ENCODE results near the gene SNX22. TPM values are rescaled to one million over a fixed set of nuclear protein-coding genes. Genes with fewer than 3 reads are reported as not detected.

SNX22 gene
- total RNA-seq, 2 experiments from 2014 or later = 0.47 to 0.58 TPM

DNA sequence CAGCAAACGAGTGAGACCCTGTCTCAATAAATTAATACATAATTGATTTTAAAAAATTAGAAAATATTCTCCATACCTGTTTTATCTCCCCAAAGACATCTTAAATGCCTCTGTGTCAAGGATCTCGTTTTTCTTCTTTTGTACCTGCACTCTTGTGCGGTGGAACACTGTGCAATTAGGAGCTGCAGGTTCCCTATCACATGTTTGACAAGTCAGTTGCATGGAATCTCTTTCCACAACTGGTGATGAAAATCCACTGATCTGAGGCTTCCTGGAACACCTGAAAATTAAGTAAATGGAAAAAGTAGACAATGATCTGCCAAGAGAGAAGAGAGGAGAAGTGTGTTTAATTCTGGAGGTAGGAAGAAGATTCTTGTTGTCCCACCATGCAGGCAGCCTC is 3.0 kb upstream of the SNX22 start:
- ChIA-PET CTCF (interaction anchor here (0.7 to 1.2 kb wide), 4 partner anchors 39 to 80 kb away, joined by 3 to 4 read pairs (median 3); partner anchors contain the start of gene CIAO2A), POLR2A (interaction anchor here (0.9 kb wide), 1 partner anchor 14 kb away, joined by 3 read pairs; the partner anchor contains the start of gene PPIB)
- Mint-ChIP-seq H3K9me3 (ENCODE audit: insufficient read depth) (no peaks in the 10 kb centered on the region), H3K27ac (no peak overlapping the region), H3K36me3 (ENCODE audit: low read depth) (peaks cover 4% of the 10 kb centered on the region), H3K27me3 (ENCODE audit: low read depth) (peaks cover 1% of the 10 kb centered on the region), H3K4me1 (ENCODE audit: low read depth) (peaks cover 31% of the 10 kb centered on the region), H3K4me3 (no peak overlapping the region)
- DNase-seq = no peak
- ATAC-seq = no peak

DNA sequence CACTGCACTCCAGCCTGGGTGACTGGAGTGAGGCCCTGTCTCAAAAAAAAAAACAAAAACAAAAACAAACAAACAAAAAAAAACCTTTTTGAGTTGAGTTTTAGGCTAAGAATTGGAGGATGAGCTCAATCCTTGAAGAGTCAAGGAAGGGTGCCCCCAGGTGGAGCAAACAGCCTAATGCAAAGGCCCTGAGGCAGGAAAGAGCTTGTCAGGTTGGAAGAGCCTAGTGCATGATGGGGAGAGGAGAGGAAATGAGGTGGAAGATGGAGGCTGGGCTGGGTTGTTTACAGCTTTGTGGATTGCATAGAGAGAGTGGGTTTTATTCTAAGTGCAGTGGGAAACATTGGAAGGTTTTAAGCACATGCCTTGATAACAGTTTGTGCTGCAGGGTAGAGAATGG is 2.1 kb upstream of the SNX22 start:
- Mint-ChIP-seq H3K4me3 (no peak overlapping the region), H3K27ac (peak overlapping the region; percentile 39), H3K36me3 (ENCODE audit: low read depth) (peaks cover 7% of the 10 kb centered on the region), H3K27me3 (ENCODE audit: low read depth) (peaks cover 1% of the 10 kb centered on the region), H3K9me3 (ENCODE audit: insufficient read depth) (no peaks in the 10 kb centered on the region), H3K4me1 (ENCODE audit: low read depth) (peaks cover 33% of the 10 kb centered on the region)
- POLR2A ChIA-PET = interaction anchor here (2.1 kb wide), 1 partner anchor 13 kb away, joined by 9 read pairs; the partner anchor contains the start of gene PPIB
- DNase-seq (peak; percentile 55), ATAC-seq (no peak)
- CTCF ChIA-PET = interaction anchor here (0.8 to 6.1 kb wide), 11 partner anchors 9 to 81 kb away, joined by 3 to 66 read pairs (median 3); partner anchors contain the start of genes CIAO2A, PPIB and SNX1

DNA sequence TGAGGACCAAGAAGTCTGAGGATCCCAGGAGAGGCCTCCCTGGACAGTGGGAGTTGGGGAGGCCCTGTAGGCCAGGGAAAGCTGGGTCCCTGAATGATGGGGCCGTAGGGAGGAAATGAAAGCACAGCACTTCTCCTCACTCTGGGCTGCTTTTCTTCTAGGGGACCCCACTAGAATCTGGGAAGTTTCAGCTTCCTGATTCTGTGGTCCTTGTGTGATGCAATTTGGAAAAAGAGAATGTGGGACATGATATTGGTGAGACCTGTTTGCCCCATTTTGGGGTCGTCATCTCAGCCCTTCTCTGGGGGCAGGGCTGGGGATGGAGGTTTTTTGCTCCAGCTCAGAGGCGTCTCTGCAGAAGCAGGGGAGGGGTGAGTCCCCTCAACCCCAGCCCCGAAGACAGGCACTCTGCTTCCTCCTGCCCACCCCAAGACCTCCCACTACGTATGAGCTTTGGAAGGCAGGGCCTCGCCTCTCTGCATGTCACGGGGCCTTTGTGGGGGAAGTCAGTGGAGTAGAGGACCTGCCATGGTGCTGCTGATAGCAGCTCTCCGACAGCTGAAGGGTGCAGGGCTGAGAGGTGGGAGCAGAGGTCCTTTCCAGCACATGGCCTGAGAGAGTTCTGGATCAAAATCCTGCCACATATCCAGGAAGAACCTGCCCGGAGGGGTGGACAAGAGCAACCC is 1.5 kb upstream of the SNX22 start:
- ChIA-PET POLR2A (interaction anchor here (0.5 to 2.1 kb wide), 4 partner anchors 13 to 1461 kb away, joined by 3 to 11 read pairs (median 6); partner anchors contain the start of genes CIAO2A, INTS14 and PPIB), CTCF (interaction anchor here (0.8 to 6.1 kb wide), 10 partner anchors 10 to 82 kb away, joined by 3 to 66 read pairs (median 3); partner anchors contain the start of genes CIAO2A, PPIB and SNX1)
- no peak overlapping the region for H3K27ac Mint-ChIP-seq
- peaks cover 1% of the 10 kb centered on the region for H3K27me3 Mint-ChIP-seq (ENCODE audit: low read depth)
- ATAC-seq = no peak
- H3K9me3 Mint-ChIP-seq (ENCODE audit: insufficient read depth) = no peaks in the 10 kb centered on the region
- DNase-seq = no peak
- peak overlapping the region; percentile 6 for H3K4me3 Mint-ChIP-seq
- H3K4me1 Mint-ChIP-seq (ENCODE audit: low read depth) = peaks cover 33% of the 10 kb centered on the region
- H3K36me3 Mint-ChIP-seq (ENCODE audit: low read depth) = peaks cover 7% of the 10 kb centered on the region

DNA sequence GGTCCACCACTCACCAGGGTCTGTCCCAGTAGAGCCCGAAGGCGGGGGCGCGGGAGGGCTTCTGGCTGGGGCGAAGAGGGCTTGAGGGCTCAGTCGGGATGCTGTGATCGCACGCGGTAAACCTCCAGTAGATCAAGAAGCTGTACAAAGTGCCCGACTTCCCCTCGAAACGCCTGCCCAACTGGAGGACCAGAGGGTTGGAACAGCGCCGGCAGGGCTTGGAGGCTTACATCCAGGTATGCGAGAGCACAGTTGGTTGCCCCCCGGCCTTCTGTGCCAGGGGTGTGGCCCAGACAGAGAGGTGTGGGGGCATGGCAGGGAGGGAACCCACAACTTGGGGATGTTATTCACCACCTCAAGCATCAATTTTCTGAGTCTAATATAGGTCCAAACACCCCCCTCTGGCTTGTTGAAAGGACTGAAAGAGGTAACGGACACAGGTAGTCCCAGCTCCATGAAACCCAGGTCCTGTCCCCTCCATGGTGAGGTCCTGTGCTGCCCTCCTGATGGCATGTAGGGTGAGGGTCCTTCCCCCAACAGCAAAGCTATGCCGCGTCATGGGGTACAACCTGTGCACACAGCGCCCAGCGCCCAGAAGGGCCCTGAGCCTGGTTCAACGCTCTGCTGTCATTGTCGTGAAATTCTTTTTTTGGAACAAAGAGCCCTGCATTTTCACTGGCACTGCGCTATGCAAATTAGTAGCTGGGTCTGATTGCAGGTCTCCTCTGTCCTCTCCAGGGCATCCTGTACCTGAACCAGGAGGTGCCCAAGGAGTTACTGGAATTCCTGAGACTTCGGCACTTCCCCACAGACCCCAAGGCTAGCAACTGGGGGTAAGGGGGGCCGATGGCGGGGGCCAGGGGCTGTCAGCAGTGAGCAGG is 1.2 kb downstream of the SNX22 start:
- POLR2A ChIA-PET = interaction anchor here (0.6 to 3.9 kb wide), 4 partner anchors 8 to 63 kb away, joined by 3 to 29 read pairs (median 4); partner anchors contain the start of genes CIAO2A and PPIB
- DNase-seq = no peak
- CTCF ChIA-PET = interaction anchor here (0.6 to 6.1 kb wide), 34 partner anchors 8 to 685 kb away, joined by 3 to 66 read pairs (median 6); partner anchors contain the start of genes CIAO2A, PPIB and SNX1
- H3K27me3 Mint-ChIP-seq (ENCODE audit: low read depth) = peaks cover 1% of the 10 kb centered on the region
- peaks cover 26% of the 10 kb centered on the region for H3K36me3 Mint-ChIP-seq (ENCODE audit: low read depth)
- peaks cover 33% of the 10 kb centered on the region for H3K4me1 Mint-ChIP-seq (ENCODE audit: low read depth)
- no peak overlapping the region for H3K27ac Mint-ChIP-seq
- peak overlapping the region; percentile 45 for H3K4me3 Mint-ChIP-seq
- no peak for ATAC-seq
- H3K9me3 Mint-ChIP-seq (ENCODE audit: insufficient read depth) = no peaks in the 10 kb centered on the region

DNA sequence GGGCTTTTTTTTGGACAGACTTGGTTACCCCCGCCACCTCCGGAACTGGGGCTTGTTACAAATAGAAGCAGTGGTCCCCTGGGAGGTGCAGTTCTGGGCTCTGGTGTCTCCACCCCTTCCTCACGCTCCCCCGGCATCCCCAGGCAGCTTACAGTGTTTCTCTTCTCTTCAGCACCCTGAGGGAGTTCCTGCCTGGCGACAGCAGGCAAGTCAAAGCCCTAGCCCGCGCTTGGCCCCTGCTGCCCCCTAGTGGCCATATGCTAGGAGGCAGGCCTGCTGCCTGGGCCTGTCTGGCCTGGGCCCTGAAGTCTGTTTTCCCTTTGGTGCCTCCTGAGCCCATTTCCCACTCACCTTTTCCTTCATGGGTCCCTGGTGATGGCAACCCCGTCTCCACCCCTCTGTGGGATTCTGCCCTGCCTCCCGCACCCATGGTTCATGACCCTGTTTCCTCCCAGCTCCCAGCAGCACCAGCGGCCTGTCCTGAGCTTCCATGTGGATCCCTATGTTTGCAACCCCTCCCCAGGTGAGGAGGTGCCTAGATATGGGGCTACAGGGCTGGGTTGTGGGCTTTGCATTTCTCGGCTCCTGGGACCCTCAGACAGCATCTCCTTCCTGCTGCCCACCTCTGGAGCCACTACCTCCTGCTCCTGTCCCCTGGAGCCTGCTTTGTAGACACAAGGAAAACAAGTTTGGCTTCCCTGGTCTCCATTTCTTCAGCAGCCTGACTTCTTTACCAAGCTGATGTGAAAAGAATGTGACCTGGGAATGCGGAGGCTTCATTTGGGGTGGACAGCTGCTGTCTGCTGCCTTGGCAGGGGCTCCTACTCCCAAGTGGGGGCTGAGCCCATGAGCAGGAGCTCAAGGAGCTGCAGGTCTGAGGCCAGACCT is 2.2 kb downstream of the SNX22 start:
- ATAC-seq (peak; percentile 81), DNase-seq (peak; percentile 95)
- Mint-ChIP-seq H3K4me1 (ENCODE audit: low read depth) (peaks cover 39% of the 10 kb centered on the region), H3K27ac (peak overlapping the region; percentile 57), H3K36me3 (ENCODE audit: low read depth) (peaks cover 35% of the 10 kb centered on the region), H3K9me3 (ENCODE audit: insufficient read depth) (no peaks in the 10 kb centered on the region), H3K4me3 (peak overlapping the region; percentile 47), H3K27me3 (ENCODE audit: low read depth) (peaks cover 1% of the 10 kb centered on the region)
- ChIA-PET POLR2A (interaction anchor here (0.6 to 3.9 kb wide), 3 partner anchors 10 to 64 kb away, joined by 3 to 29 read pairs (median 5); partner anchors contain the start of genes CIAO2A and PPIB), CTCF (interaction anchor here (0.6 to 6.1 kb wide), 40 partner anchors 9 to 1030 kb away, joined by 3 to 66 read pairs (median 4); partner anchors contain the start of genes CIAO2A, PPIB, SNX1 and TRIP4)

DNA sequence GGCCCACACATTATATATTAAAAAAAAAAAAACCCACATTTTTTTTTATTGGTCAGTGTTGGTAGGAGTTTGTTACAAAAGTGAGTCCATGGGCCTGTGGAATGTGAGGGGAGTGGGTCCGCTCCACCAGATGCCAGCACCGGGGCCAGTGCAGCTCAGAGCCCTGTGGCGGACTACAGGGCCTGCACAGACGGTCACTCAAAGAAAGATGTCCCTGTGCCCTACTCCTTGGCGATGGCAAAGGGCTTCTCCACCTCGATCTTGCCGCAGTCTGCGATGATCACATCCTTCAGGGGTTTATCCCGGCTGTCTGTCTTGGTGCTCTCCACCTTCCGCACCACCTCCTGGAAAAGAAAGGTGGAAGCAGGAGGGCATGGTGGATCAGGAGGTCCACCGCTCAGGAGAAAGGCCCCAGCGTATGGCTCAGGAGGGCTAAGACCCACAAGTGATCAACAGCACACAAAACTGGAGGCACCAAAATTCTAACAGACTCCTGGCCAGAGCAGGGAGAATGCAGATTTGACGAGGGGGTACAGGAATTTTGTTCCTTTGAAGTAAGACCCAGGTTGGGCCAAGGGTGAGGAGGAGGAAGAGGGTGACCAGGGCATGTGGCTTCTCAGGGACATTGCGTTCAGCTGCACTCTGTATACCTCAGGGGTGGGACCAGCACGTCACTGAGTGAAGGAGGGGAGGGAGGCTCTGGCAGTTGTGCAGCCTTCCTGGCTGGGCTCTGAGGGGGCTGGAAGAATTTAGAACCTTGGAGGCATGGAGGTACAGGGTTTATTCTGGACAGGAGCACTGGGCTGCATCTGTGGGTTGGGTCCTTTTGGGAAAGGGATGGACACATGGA is 4.5 kb downstream of the SNX22 start:
- Mint-ChIP-seq H3K27ac (no peak overlapping the region), H3K27me3 (ENCODE audit: low read depth) (peaks cover 1% of the 10 kb centered on the region), H3K4me3 (no peak overlapping the region), H3K4me1 (ENCODE audit: low read depth) (peaks cover 35% of the 10 kb centered on the region), H3K36me3 (ENCODE audit: low read depth) (peaks cover 49% of the 10 kb centered on the region), H3K9me3 (ENCODE audit: insufficient read depth) (no peaks in the 10 kb centered on the region)
- DNase-seq (no peak), ATAC-seq (no peak)
- POLR2A ChIA-PET = interaction anchor here (0.9 kb wide), 1 partner anchor 9 kb away, joined by 3 read pairs; no protein-coding TSS in a partner anchor
- CTCF ChIA-PET = interaction anchor here (0.7 kb wide), 1 partner anchor 21 kb away, joined by 3 read pairs; no protein-coding TSS in a partner anchor

DNA sequence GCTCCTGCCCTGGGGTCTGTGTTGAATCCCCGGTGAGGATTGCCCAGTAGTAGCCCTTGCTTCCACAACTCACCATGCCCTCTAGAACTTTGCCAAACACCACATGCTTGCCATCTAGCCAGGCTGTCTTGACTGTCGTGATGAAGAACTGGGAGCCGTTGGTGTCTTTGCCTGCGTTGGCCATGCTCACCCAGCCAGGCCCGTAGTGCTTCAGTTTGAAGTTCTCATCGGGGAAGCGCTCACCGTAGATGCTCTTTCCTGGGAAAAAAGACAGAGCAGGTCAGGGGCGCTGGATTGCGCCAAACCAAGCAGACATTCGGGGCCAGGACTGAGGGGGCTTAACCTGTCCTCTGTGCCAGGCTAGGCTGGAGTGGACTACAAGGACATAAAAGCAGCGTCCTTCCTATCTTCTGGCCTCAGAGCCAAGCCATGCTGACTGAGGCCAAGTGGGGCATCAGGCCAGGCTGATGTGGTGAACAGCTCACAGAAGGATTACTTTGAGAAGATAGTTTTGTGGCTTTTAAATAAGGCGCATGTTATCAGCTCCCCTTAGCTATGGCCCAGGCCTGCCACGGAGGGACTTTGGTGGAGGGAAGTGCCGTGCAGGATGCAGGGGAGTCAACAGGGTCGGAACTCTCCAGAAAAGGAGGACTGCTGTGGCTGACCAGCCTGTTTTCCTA is 5.3 kb downstream of the SNX22 start:
- peak overlapping the region; percentile 9 for H3K27ac Mint-ChIP-seq
- peaks cover 38% of the 10 kb centered on the region for H3K4me1 Mint-ChIP-seq (ENCODE audit: low read depth)
- ChIA-PET POLR2A (interaction anchor here (1.4 kb wide), 1 partner anchor 59 kb away, joined by 4 read pairs; no protein-coding TSS in a partner anchor), CTCF (no interaction called here)
- peaks cover 1% of the 10 kb centered on the region for H3K27me3 Mint-ChIP-seq (ENCODE audit: low read depth)
- ATAC-seq = no peak
- peaks cover 52% of the 10 kb centered on the region for H3K36me3 Mint-ChIP-seq (ENCODE audit: low read depth)
- H3K9me3 Mint-ChIP-seq (ENCODE audit: insufficient read depth) = no peaks in the 10 kb centered on the region
- no peak for DNase-seq
- H3K4me3 Mint-ChIP-seq = no peak overlapping the region

DNA sequence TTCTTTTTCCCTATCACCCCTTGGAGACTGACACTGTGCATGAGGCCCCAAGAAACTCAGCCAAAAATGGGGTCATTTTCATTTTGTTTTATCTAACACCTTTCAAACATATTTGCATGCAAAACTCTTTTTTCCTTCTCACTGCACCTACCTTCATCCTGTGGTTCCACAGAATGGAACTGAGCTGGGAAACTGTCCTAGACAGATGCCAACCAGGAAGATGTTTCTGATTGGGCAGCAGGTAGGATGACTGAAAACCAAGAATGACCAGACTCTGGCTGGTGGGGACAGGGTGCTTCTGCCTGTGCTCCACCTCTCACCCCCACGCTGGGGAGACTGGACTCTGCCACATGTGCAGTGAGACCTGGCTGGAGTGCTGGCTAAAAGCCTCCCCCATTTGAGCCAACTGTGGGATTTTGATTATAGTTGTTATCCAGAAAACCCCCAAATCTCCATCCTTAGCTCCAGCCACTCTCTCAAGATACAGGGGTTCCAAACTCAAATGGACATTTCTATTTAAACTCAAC is 6.1 kb downstream of the SNX22 start:
- H3K4me1 Mint-ChIP-seq (ENCODE audit: low read depth) = peaks cover 38% of the 10 kb centered on the region
- H3K4me3 Mint-ChIP-seq = no peak overlapping the region
- ChIA-PET CTCF (no interaction called here), POLR2A (interaction anchor here (0.5 to 1.4 kb wide), 2 partner anchors 60 to 1724 kb away, joined by 3 to 4 read pairs; no protein-coding TSS in a partner anchor)
- ATAC-seq (no peak), DNase-seq (no peak)
- no peaks in the 10 kb centered on the region for H3K9me3 Mint-ChIP-seq (ENCODE audit: insufficient read depth)
- H3K27ac Mint-ChIP-seq = peak overlapping the region; percentile 35
- H3K27me3 Mint-ChIP-seq (ENCODE audit: low read depth) = peaks cover 1% of the 10 kb centered on the region
- H3K36me3 Mint-ChIP-seq (ENCODE audit: low read depth) = peaks cover 59% of the 10 kb centered on the region

DNA sequence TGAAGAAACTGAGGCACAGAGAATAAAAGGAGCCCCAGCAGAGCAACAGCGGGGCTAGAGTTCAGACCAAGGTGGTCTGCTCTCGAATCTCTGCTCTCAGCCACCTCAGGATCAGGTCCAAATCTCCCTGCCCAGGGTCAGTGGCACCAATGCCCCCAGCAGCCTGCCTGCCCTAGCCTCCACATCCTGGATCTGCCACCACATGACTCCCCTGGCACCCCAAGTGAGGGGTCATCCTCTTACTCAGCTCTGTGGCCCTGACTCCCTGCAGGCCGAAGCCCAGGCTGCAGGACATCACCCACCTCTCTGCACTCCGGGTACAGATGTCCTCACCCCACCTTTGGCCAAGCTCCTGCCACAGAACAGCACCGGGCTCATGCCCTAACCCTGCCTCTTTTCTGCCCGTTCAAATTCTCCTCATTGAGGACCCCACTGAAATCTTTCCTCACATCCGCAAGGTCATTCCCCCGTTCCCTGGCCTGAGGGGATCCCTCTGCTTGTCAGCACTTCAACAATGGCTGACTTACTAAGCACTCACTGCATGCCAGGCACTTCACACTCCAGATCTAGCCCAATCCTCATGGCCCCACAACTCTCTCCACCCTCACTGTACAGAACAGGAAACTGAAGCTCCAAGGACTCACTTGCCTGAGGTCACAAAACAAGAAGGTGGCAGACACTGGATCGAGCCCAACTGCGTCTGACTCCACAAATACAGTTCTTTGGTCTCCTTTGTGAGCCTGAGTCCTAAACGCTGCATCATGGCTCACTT is 7.0 kb downstream of the SNX22 start:
- Mint-ChIP-seq H3K9me3 (ENCODE audit: insufficient read depth) (no peaks in the 10 kb centered on the region), H3K4me3 (no peak overlapping the region), H3K4me1 (ENCODE audit: low read depth) (peaks cover 32% of the 10 kb centered on the region), H3K27me3 (ENCODE audit: low read depth) (no peaks in the 10 kb centered on the region), H3K27ac (peak overlapping the region; percentile 53), H3K36me3 (ENCODE audit: low read depth) (peaks cover 59% of the 10 kb centered on the region)
- ChIA-PET CTCF (no interaction called here), POLR2A (no interaction called here)
- ATAC-seq (no peak), DNase-seq (no peak)

Data from activated CD8-positive, alpha-beta T cell treated with anti-CD3 and anti-CD28 coated beads, Interleukin-2, amount 10 ng/mL, durations not matched to agents 7 days and 5 days (primary cell).